Gastrocnemius medialis (tissue), 4 donors: Measurements from ENCODE around the gene C10orf95. TPM values are rescaled to one million over a fixed set of nuclear protein-coding genes. Genes with fewer than 3 reads are reported as not detected.

Source experiments
- ATAC-seq, 2 donors: fragments of 150-250 bp; one replicate each; pipeline ENCODE4 v1.9.1; 2016
- DNase-seq, 2 donors: peaks; one replicate each; pipeline ENCODE4 v3.0.0-alpha.2; 2019
- H3K27ac ChIP-seq, 4 donors: fragments of 200-600 bp; sonication (generic); 1 replicate in 1 of 4; 2 replicates in 3 of 4; pipeline ENCODE4 v1.5.1; 2016 to 2018; ENCODE audit warnings: mild to moderate bottlenecking in 2 of 4, moderate library complexity in 1 of 4
- H3K27me3 ChIP-seq, 3 donors: fragments of 200-600 bp; sonication (generic) in 2 of 3; 1 replicate in 1 of 3; 2 replicates in 2 of 3; pipeline versions ENCODE4 v1.5.1 to v1.6.0; 2016 to 2019; ENCODE audit warnings: mild to moderate bottlenecking in 1 of 3, moderate library complexity in 1 of 3
- H3K36me3 ChIP-seq, 2 donors: fragments of 200-600 bp; sonication (generic) in 1 of 2; one replicate each; pipeline ENCODE4 v1.5.1; 2017 to 2018
- H3K4me1 ChIP-seq, 2 donors: fragments of 200-600 bp; sonication (generic) in 1 of 2; one replicate each; pipeline ENCODE4 v1.5.1; 2016 to 2017; ENCODE audit warnings: mild to moderate bottlenecking in 2 of 2
- H3K4me3 ChIP-seq, 4 donors: fragments of 200-600 bp; sonication (generic) in 3 of 4; 1 replicate in 1 of 4; 2 replicates in 3 of 4; pipeline ENCODE4 v1.5.1; 2016 to 2019; ENCODE audit warnings: mild to moderate bottlenecking in 2 of 4
- H3K9me3 ChIP-seq, 3 donors: fragments of 200-600 bp; sonication (generic) in 2 of 3; 1 replicate in 1 of 3; 2 replicates in 2 of 3; pipeline ENCODE4 v1.5.1; 2016 to 2019
- CTCF ChIP-seq, 5 experiments: fragments of 450-650 bp in 3 of 5; fragments of 200-600 bp in 2 of 5; sonication (generic) in 2 of 5; IDR thresholded peaks in 4 of 5; conservative IDR thresholded peaks in 1 of 5; 1 replicate in 4 of 5; 2 replicates in 1 of 5; pipeline ENCODE4 v1.5.1; 2016 to 2019; ENCODE audit warnings: antibody characterized with exemption in 5 of 5, mild to moderate bottlenecking in 3 of 5, moderate library complexity in 3 of 5
- POLR2A ChIP-seq, 2 donors: fragments of 450-650 bp; IDR thresholded peaks; one replicate each; pipeline ENCODE4 v1.6.1; 2017; ENCODE audit warnings: antibody characterized with exemption in 2 of 2, mild to moderate bottlenecking in 2 of 2, moderate library complexity in 2 of 2
- in situ Hi-C, 4 donors: fragments of 200-750 bp; cut with MboI; loops; one replicate each; pipeline versions ENCODE4 v1.15.0 to v1.8.0; 2017; ENCODE audit warnings: low sequenced_read_pairs in 4 of 4
- intact Hi-C: fragments of 100-400 bp; cut with DNase I; formaldehyde crosslinking; loops from one replicate; pipeline ENCODE4 v1.15.1; 2023; ENCODE audit warnings: low total_unique reads
- total RNA-seq, 4 donors: library from RNA; depleted of rRNA; stranded (reverse); fragments of >200 nt; gene quantifications; one replicate each; pipeline versions ENCODE4 v1.1.0 to v1.2.3, GENCODE V29; 2016

C10orf95 gene
- total RNA-seq, 4 donors from 2014 or later: not detected

GRCh38 chr10:102467971-102468438 lies 16.7 kb upstream of the C10orf95 start:
- Histone ChIP-seq H3K27me3 (no peaks in the 10 kb centered on the region), H3K27ac (no peak overlapping the region), H3K4me1 (no peaks in the 10 kb centered on the region), H3K36me3 (no peaks in the 10 kb centered on the region), H3K4me3 (no peak overlapping the region), H3K9me3 (no peaks in the 10 kb centered on the region)
- in situ Hi-C loops (no loop called here), intact Hi-C loops (no loop called here)
- DNase-seq: no peak
- no peak for TF ChIP-seq POLR2A (IDR thresholded peaks at IDR 0.05)
- no peak for TF ChIP-seq CTCF (IDR thresholded peaks at IDR 0.05 in 4 of 5, conservative IDR thresholded peaks at IDR 0.05 in 1 of 5)
- ATAC-seq: no peak

GRCh38 chr10:102467318-102467717 lies 16.0 kb upstream of the C10orf95 start:
- intact Hi-C loops: no loop called here
- H3K27me3 ChIP-seq: no peaks in the 10 kb centered on the region
- no peak for DNase-seq
- no peak for ATAC-seq
- H3K36me3 ChIP-seq: no peaks in the 10 kb centered on the region
- no peak overlapping the region for H3K27ac ChIP-seq
- TF ChIP-seq POLR2A (IDR thresholded peaks at IDR 0.05) (no peak), CTCF (IDR thresholded peaks at IDR 0.05 in 4 of 5, conservative IDR thresholded peaks at IDR 0.05 in 1 of 5) (no peak)
- no peak overlapping the region for H3K4me3 ChIP-seq
- H3K9me3 ChIP-seq: no peaks in the 10 kb centered on the region
- in situ Hi-C loops: no loop called here
- H3K4me1 ChIP-seq: peaks cover 2 to 6% of the 10 kb centered on the region in 2 donors

GRCh38 chr10:102465466-102465865 lies 14.1 kb upstream of the C10orf95 start:
- TF ChIP-seq POLR2A (IDR thresholded peaks at IDR 0.05) (no peak), CTCF (IDR thresholded peaks at IDR 0.05 in 4 of 5, conservative IDR thresholded peaks at IDR 0.05 in 1 of 5) (no peak)
- no peak for DNase-seq
- H3K4me1 ChIP-seq: peaks cover 15 to 19% of the 10 kb centered on the region in 2 donors
- H3K4me3 ChIP-seq: no peak overlapping the region
- H3K27me3 ChIP-seq: no peaks in the 10 kb centered on the region
- no peak for ATAC-seq
- no peak overlapping the region for H3K27ac ChIP-seq
- in situ Hi-C loops: no loop called here
- no peaks in the 10 kb centered on the region for H3K9me3 ChIP-seq
- intact Hi-C loops: no loop called here
- H3K36me3 ChIP-seq: no peaks in the 10 kb centered on the region

- TF ChIP-seq CTCF (IDR thresholded peaks at IDR 0.05 in 4 of 5, conservative IDR thresholded peaks at IDR 0.05 in 1 of 5): no peak
- no peak for TF ChIP-seq POLR2A (IDR thresholded peaks at IDR 0.05)
- peaks cover 15 to 19% of the 10 kb centered on the region in 2 donors for H3K4me1 ChIP-seq
- no peak overlapping the region for H3K4me3 ChIP-seq
- H3K27me3 ChIP-seq: no peaks in the 10 kb centered on the region
- no peak for DNase-seq
- no peak for ATAC-seq
- H3K27ac ChIP-seq: no peak overlapping the region
- in situ Hi-C loops (no loop called here), intact Hi-C loops (no loop called here)
- no peaks in the 10 kb centered on the region for H3K9me3 ChIP-seq
- no peaks in the 10 kb centered on the region for H3K36me3 ChIP-seq
These were observed 12.6 kb upstream of the C10orf95 start for GRCh38 chr10:102463983-102464382.

- TF ChIP-seq POLR2A (IDR thresholded peaks at IDR 0.05) (no peak), CTCF (IDR thresholded peaks at IDR 0.05 in 4 of 5, conservative IDR thresholded peaks at IDR 0.05 in 1 of 5) (no peak)
- Histone ChIP-seq H3K9me3 (no peaks in the 10 kb centered on the region), H3K4me1 (peaks cover 15 to 19% of the 10 kb centered on the region in 2 donors), H3K36me3 (no peaks in the 10 kb centered on the region), H3K27me3 (no peaks in the 10 kb centered on the region), H3K4me3 (no peak overlapping the region), H3K27ac (no peak overlapping the region)
- ATAC-seq (no peak), DNase-seq (no peak)
- in situ Hi-C loops: no loop called here
- intact Hi-C loops: no loop called here
These were observed 11.2 kb upstream of the C10orf95 start for GRCh38 chr10:102462512-102463054.
